HEK293T (cell line): Measurements from ENCODE around the gene GOLIM4.
A peak's percentile ranks its signal among the peaks of the same experiment; 100 is the strongest.

Experiments
- CTCF ChIA-PET: fragments of 350-600 bp; formaldehyde crosslinking; extraction: SDS; loops from one replicate; lab custom pipeline; 2021; ENCODE audit warnings: antibody characterized with exemption, inconsistent platforms; lab: Yijun Ruan, JAX
- POLR2A ChIA-PET: fragments of 350-600 bp; formaldehyde crosslinking; extraction: SDS; loops from one replicate; lab custom pipeline; 2020; ENCODE audit warnings: antibody characterized with exemption, inconsistent platforms; lab: Yijun Ruan, JAX
- DNase-seq: peaks from one replicate; pipeline ENCODE4 v3.0.0; 2012; ENCODE audit warnings: mixed read lengths; ENCODE audit errors: extremely low spot score
- ARNT ChIP-seq: fragments of 450-650 bp; IDR thresholded peaks from 2 replicates; pipeline ENCODE4 v1.6.1; 2017; ENCODE audit warnings: mild to moderate bottlenecking
- BHLHE40 ChIP-seq: fragments of 450-650 bp; IDR thresholded peaks from 2 replicates; pipeline ENCODE4 v1.6.1; 2016; ENCODE audit warnings: mild to moderate bottlenecking, moderate library complexity, borderline replicate concordance
- CTBP1 ChIP-seq: fragments of 450-650 bp; IDR thresholded peaks from 2 replicates; pipeline ENCODE4 v1.6.1; 2016; ENCODE audit warnings: borderline replicate concordance
- ELF4 ChIP-seq: fragments of 450-650 bp; IDR thresholded peaks from 2 replicates; pipeline ENCODE4 v1.6.1; 2017; ENCODE audit warnings: antibody characterized with exemption
- FOXA1 ChIP-seq: fragments of 450-650 bp; IDR thresholded peaks from 2 replicates; pipeline ENCODE4 v1.6.1; 2016; ENCODE audit warnings: mild to moderate bottlenecking
- FOXK2 ChIP-seq: fragments of 450-650 bp; IDR thresholded peaks from 2 replicates; pipeline ENCODE4 v1.6.1; 2016; ENCODE audit warnings: mild to moderate bottlenecking
- FOXM1 ChIP-seq: fragments of 450-650 bp; IDR thresholded peaks from 2 replicates; pipeline ENCODE4 v1.6.1; 2017; ENCODE audit warnings: mild to moderate bottlenecking, borderline replicate concordance
- HDGF ChIP-seq: fragments of 450-650 bp; IDR thresholded peaks from 2 replicates; pipeline ENCODE4 v1.6.1; 2017; ENCODE audit warnings: antibody characterized with exemption, borderline replicate concordance
- L3MBTL2 ChIP-seq: fragments of 450-650 bp; conservative IDR thresholded peaks from 2 replicates; pipeline ENCODE4 v1.6.1; 2016; ENCODE audit warnings: mild to moderate bottlenecking
- LEF1 ChIP-seq: fragments of 450-650 bp; IDR thresholded peaks from 2 replicates; pipeline ENCODE4 v1.6.1; 2017; ENCODE audit warnings: mild to moderate bottlenecking, borderline replicate concordance
- NFRKB ChIP-seq: fragments of 450-650 bp; IDR thresholded peaks from 2 replicates; pipeline ENCODE4 v1.6.1; 2016; ENCODE audit warnings: mild to moderate bottlenecking, moderate library complexity
- SP1 ChIP-seq: fragments of 450-650 bp; IDR thresholded peaks from 2 replicates; pipeline ENCODE4 v1.6.1; 2017
- SUZ12 ChIP-seq: fragments of 450-650 bp; IDR thresholded peaks from 2 replicates; pipeline ENCODE4 v1.6.1; 2016; ENCODE audit warnings: mild to moderate bottlenecking
- TARDBP ChIP-seq: fragments of 450-650 bp; IDR thresholded peaks from 2 replicates; pipeline ENCODE4 v1.6.1; 2016
- ZNF384 ChIP-seq: fragments of 450-650 bp; IDR thresholded peaks from 2 replicates; pipeline ENCODE4 v1.6.1; 2016
- TF ChIP-seq, protein P1 (sequence below): fragments of 450-650 bp; IDR thresholded peaks from 2 replicates; pipeline ENCODE4 v1.6.1; 2016

GOLIM4 gene

DNA sequence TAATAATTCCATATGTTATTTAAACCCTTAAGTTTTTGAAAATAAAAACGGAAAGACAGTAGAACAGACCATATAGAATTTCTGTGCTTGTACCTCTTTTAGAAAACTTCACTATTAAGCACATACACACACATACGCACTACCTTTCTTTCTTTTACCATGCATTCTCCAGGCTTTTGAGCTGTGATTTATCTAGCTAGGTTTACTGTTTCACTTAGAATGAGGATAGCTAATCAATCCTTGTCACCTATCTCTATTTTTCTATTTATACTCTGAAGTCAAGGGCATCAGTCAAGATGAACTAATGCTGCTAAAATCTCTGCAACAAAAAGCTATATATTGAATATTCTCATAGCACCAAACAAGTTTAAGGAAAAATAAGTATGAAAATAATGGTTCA lies 43.2 kb downstream of the GOLIM4 start:
- ChIA-PET POLR2A (no interaction called here), CTCF (interaction anchor here (0.7 kb wide), 1 partner anchor 110 kb away, joined by 3 read pairs; no protein-coding TSS in a partner anchor)
- TF ChIP-seq CTBP1, result no peak
- TF ChIP-seq, protein P1, sequence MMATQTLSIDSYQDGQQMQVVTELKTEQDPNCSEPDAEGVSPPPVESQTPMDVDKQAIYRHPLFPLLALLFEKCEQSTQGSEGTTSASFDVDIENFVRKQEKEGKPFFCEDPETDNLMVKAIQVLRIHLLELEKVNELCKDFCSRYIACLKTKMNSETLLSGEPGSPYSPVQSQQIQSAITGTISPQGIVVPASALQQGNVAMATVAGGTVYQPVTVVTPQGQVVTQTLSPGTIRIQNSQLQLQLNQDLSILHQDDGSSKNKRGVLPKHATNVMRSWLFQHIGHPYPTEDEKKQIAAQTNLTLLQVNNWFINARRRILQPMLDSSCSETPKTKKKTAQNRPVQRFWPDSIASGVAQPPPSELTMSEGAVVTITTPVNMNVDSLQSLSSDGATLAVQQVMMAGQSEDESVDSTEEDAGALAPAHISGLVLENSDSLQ, result peak; percentile 61
- no peak for DNase-seq

DNA sequence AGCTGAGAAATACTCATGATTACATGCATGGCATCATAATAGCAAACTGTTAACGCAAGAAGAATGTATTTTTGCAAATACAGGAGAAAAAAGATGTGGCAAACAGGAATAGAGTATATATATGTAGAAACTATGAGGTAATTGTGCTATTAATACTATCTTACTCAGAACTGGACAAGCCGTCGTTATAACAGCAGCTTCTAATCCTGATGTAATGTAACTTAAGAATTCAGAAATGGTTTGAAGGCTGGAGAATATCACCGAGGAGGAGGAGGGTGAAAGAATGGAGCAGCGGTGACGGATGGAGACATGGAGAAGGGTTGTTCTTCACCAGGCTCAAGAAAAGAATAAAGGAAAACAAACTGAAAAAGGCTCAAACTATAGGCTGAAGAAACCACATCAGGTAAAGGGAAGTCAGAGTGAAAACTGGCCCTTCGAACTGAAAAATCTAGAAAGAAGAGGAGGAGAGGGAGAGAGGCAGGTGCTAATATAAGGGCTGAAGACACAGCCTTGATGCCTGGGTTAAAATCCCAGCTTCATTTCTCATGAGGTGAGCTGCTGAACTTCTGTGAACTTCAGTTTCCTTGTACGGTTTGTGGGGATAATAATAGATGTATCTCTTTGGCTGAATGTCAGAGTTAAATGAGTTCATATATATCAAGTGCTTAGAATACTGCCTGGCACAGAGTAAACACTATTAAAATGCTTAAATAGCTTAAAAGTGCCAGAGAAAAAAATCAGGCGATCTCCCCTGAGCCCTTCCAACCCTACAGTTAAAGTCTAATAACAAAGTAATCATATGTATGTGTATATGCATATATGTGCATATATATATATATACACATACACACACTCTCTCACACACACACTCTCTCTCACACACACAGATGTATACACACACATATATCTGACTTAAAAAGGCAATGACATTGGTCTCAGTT lies 43.9 kb downstream of the GOLIM4 start:
- DNase-seq, result no peak
- no peak for TF ChIP-seq LEF1
- no peak for TF ChIP-seq CTBP1
- TF ChIP-seq NFRKB, result no peak
- ChIA-PET POLR2A (no interaction called here), CTCF (interaction anchor here (0.7 to 1.0 kb wide), 2 partner anchors 111 to 158 kb away, joined by 3 to 4 read pairs; no protein-coding TSS in a partner anchor)

DNA sequence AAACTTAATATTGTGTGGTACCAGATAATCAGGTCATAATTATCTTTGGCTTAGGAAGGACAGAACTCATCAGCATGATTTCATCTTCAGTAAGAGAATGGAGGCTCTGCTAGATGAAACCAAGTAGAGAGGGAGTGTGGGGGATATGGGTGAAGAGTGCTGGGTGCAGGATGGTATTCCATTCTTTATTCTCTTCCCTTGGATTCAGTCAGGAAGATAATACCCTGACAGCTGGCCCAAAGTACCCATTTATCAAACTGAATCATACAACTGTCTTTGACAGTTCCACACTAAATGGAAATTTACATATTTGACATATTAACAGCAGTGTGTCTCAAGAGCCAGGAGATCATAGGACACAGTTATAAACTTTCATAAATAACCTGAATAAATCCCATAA lies 44.7 kb downstream of the GOLIM4 start:
- DNase-seq, result no peak
- ChIA-PET CTCF (interaction anchor here (0.7 to 1.0 kb wide), 2 partner anchors 115 to 158 kb away, joined by 3 to 4 read pairs; no protein-coding TSS in a partner anchor), POLR2A (no interaction called here)
- TF ChIP-seq SP1 (no peak), FOXA1 (no peak), ARNT (no peak), LEF1 (no peak), BHLHE40 (no peak), ZNF384 (no peak), TARDBP (no peak), FOXK2 (no peak), L3MBTL2 (no peak), SUZ12 (no peak), HDGF (no peak), ELF4 (no peak), CTBP1 (no peak), NFRKB (no peak), FOXM1 (no peak)
- TF ChIP-seq, protein P1, result no peak

DNA sequence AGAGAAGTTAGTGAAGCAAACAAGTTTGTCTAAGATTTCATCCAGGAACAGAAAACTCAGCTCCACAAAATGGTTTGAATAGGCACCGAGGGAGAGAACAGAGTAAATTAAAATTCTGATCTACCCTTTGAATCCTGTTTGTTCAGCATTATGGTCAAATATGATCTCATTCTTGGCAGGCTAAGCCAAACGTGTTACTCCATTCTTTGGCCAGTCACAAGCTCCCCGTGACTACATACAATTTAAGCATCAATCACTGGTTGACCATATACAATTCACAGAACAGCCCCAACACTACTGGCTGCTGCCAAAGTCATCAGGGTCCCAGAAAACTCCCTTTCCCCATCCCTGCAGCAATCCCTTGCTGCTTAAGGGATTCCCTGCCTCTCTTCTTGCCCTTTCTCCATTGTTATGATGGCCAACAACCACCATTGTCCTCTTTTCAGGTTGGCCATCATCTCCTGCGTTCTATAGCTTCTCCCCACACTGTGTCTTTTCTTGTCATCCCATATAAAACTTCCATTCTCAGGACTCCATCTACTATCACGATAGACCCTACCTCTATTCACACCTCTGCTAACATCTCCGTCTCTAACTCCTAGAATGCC lies 46.3 kb downstream of the GOLIM4 start:
- no peak for DNase-seq
- TF ChIP-seq ARNT (no peak), SUZ12 (no peak), BHLHE40 (no peak), NFRKB (no peak), HDGF (no peak), SP1 (no peak), LEF1 (no peak), CTBP1 (no peak), ZNF384 (no peak), L3MBTL2 (no peak), ELF4 (no peak), FOXM1 (no peak), FOXA1 (no peak), TARDBP (no peak), FOXK2 (no peak)
- TF ChIP-seq, protein P1, result no peak
- POLR2A ChIA-PET, result no interaction called here
- CTCF ChIA-PET, result no interaction called here

DNA sequence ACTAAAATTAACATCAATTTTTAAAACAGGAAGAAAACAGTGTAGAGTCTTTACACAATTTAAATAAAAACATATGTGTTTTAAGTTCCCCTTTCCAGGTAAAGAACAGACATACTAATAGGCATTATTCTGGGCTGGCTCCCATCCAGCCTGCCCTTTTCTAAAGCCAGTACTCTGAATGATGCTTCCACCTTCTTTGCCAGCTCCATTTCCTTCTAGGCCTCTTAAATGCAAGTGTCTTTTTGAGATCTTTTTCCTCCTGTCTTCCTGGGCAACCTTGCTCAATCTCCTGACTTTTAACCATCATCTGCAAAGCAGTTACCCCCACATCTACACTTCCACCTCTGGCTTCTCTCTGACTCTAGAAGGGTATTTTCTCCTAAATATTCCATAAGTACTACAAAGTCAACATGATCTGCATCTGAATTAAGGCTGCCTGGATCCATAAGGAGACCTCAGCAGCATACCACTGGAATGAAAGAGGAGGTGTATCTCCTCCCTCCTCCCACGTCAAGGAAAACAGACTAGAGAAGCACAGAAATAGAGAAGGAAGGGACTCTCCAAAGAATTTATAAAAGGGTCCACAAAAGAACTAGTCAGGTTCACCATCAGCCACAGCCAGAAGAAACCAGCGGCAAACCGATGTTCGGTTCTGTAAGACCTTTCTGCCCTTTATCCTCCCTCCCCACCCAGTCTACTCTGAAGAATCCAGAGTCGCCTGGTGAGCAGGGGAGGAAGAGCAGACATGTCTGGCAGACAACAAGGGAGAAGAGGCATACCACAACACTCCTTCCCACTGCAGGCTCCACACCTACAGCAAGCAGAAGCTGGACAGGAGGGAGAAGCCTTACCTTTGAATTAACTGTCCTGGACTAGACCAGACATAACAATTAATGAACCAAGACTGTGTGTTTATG lies 47.1 kb downstream of the GOLIM4 start:
- no peak for DNase-seq
- TF ChIP-seq NFRKB, result no peak
- TF ChIP-seq SP1, result no peak
- TF ChIP-seq ARNT, result no peak
- TF ChIP-seq CTBP1, result no peak
- no peak for TF ChIP-seq BHLHE40
- no peak for TF ChIP-seq SUZ12
- TF ChIP-seq FOXK2, result no peak
- no peak for TF ChIP-seq FOXA1
- TF ChIP-seq ELF4, result no peak
- TF ChIP-seq TARDBP, result no peak
- POLR2A ChIA-PET, result no interaction called here
- CTCF ChIA-PET, result interaction anchor here (3.3 kb wide), 1 partner anchor 117 kb away, joined by 24 read pairs; no protein-coding TSS in a partner anchor
